Astrocyte (in vitro differentiated cells and primary cell): Measurements from ENCODE around the gene KDSR. TPM values are rescaled to one million over a fixed set of nuclear protein-coding genes. Genes with fewer than 3 reads are reported as not detected.

Source experiments
- DNase-seq: peaks from one replicate; pipeline ENCODE4 v3.0.0-alpha.2; 2010; ENCODE audit warnings: low read depth
- FAIRE-seq: peaks from 2 replicates; lab custom pipeline; 2011; peaks lifted over from hg19 to GRCh38; lab: Jason Lieb, UNC
- H2AFZ ChIP-seq: 2 replicates; pipeline ENCODE4 v1.6.0; 2012; ENCODE audit warnings: low read depth, low read length, inconsistent platforms
- H3K27ac ChIP-seq: 2 replicates; pipeline ENCODE4 v1.5.1; 2011; ENCODE audit warnings: low read depth, low read length, inconsistent platforms
- H3K27me3 ChIP-seq: 2 replicates; pipeline ENCODE4 v1.6.0; 2011; ENCODE audit warnings: low read length, inconsistent platforms; ENCODE audit not compliant: insufficient read depth
- H3K36me3 ChIP-seq: 2 replicates; pipeline ENCODE4 v1.5.1; 2011; ENCODE audit warnings: low read length, inconsistent platforms; ENCODE audit not compliant: insufficient read depth
- H3K4me1 ChIP-seq: 2 replicates; pipeline ENCODE4 v1.5.1; 2011; ENCODE audit warnings: low read length, inconsistent platforms; ENCODE audit not compliant: insufficient read depth
- H3K4me2 ChIP-seq: 2 replicates; pipeline ENCODE4 v1.6.0; 2012; ENCODE audit warnings: low read length, inconsistent platforms
- H3K4me3 ChIP-seq: 2 replicates; pipeline ENCODE4 v1.5.1; 2011; ENCODE audit warnings: low read depth, mild to moderate bottlenecking, low read length, inconsistent platforms; ENCODE audit not compliant: insufficient read depth
- H3K79me2 ChIP-seq: 2 replicates; pipeline ENCODE4 v1.6.0; 2012; ENCODE audit warnings: mild to moderate bottlenecking, low read length, inconsistent platforms; ENCODE audit not compliant: insufficient read depth
- H3K9ac ChIP-seq: 2 replicates; pipeline ENCODE4 v1.6.0; 2012; ENCODE audit warnings: mild to moderate bottlenecking, low read length, inconsistent platforms
- H3K9me3 ChIP-seq: 2 replicates; pipeline ENCODE4 v1.5.1; 2012; ENCODE audit warnings: low read depth, mild to moderate bottlenecking, low read length, inconsistent platforms; ENCODE audit not compliant: insufficient read depth
- H4K20me1 ChIP-seq: 2 replicates; pipeline ENCODE4 v1.6.0; 2012; ENCODE audit warnings: low read length, inconsistent platforms; ENCODE audit not compliant: insufficient read depth
- H3K27ac Mint-ChIP-seq: one replicate; pipeline ENCODE4 v1.8.0; 2021; ENCODE audit warnings: mild to moderate bottlenecking, mixed read lengths; ENCODE audit not compliant: unreplicated experiment
- H3K27me3 Mint-ChIP-seq: one replicate; pipeline ENCODE4 v1.8.0; 2021; ENCODE audit warnings: low read depth, mixed read lengths; ENCODE audit not compliant: unreplicated experiment
- H3K36me3 Mint-ChIP-seq: one replicate; pipeline ENCODE4 v1.8.0; 2021; ENCODE audit warnings: low read depth, mixed read lengths; ENCODE audit not compliant: unreplicated experiment
- H3K4me1 Mint-ChIP-seq: one replicate; pipeline ENCODE4 v1.8.0; 2021; ENCODE audit warnings: low read depth, mixed read lengths; ENCODE audit not compliant: unreplicated experiment
- H3K4me3 Mint-ChIP-seq: one replicate; pipeline ENCODE4 v1.8.0; 2021; ENCODE audit warnings: mild to moderate bottlenecking, moderate library complexity, mixed read lengths; ENCODE audit not compliant: unreplicated experiment
- H3K9me3 Mint-ChIP-seq: one replicate; pipeline ENCODE4 v1.8.0; 2021; ENCODE audit warnings: mild to moderate bottlenecking, mixed read lengths; ENCODE audit not compliant: unreplicated experiment
- EZH2 ChIP-seq: IDR thresholded peaks from 2 replicates; pipeline ENCODE4 v1.6.1; 2012; ENCODE audit warnings: mild to moderate bottlenecking, low read length, inconsistent platforms; ENCODE audit not compliant: insufficient read depth
- total RNA-seq: library from RNA; stranded (reverse); gene quantifications from 2 replicates; pipeline ENCODE4 v1.2.1, GENCODE V29; 2021
- TF ChIP-seq, protein P1 (sequence below): IDR thresholded peaks from 2 replicates; pipeline ENCODE4 v1.5.1; 2011; ENCODE audit warnings: low read depth, mild to moderate bottlenecking, inconsistent platforms, low read length, moderate library complexity; ENCODE audit not compliant: insufficient read depth

Gene KDSR
- total RNA-seq, 1 donor from 2014 or later = 43.7 TPM

DNA sequence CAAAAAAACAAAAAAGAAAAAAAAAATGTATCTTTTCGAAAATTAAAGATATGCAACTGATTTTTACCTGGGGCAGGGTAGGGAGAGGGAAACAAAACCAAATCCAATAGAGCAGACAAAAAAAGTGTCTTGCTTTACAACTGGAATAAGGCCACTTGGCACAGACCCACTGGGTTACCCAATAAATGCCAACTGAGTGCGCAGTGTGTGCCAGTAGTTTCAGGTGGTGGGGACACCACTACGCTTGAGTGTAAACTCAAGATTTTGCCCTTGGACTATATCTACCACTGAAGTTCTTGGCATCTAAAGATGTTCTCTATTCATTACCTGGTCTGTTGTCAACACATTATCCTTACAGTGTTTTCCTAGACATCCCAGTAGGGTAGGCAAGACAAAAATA is 39.0 kb upstream of the KDSR start:
- Histone ChIP-seq H3K36me3 (peaks cover 54% of the 10 kb centered on the region), H3K4me3 (no peak overlapping the region), H3K9ac (no peak overlapping the region), H3K27ac (no peak overlapping the region), H3K4me2 (no peak overlapping the region), H3K27me3 (no peaks in the 10 kb centered on the region), H2AFZ (no peak overlapping the region), H3K79me2 (peaks cover 34% of the 10 kb centered on the region), H4K20me1 (peaks cover 33% of the 10 kb centered on the region), H3K4me1 (peaks cover 6% of the 10 kb centered on the region), H3K9me3 (no peaks in the 10 kb centered on the region)
- FAIRE-seq (no peak), DNase-seq (no peak)
- Mint-ChIP-seq H3K4me3 (no peak overlapping the region), H3K36me3 (peaks cover 11% of the 10 kb centered on the region), H3K9me3 (no peaks in the 10 kb centered on the region), H3K4me1 (peaks cover 4% of the 10 kb centered on the region), H3K27me3 (no peaks in the 10 kb centered on the region), H3K27ac (no peak overlapping the region)
- no peak for TF ChIP-seq EZH2
- TF ChIP-seq, protein P1, sequence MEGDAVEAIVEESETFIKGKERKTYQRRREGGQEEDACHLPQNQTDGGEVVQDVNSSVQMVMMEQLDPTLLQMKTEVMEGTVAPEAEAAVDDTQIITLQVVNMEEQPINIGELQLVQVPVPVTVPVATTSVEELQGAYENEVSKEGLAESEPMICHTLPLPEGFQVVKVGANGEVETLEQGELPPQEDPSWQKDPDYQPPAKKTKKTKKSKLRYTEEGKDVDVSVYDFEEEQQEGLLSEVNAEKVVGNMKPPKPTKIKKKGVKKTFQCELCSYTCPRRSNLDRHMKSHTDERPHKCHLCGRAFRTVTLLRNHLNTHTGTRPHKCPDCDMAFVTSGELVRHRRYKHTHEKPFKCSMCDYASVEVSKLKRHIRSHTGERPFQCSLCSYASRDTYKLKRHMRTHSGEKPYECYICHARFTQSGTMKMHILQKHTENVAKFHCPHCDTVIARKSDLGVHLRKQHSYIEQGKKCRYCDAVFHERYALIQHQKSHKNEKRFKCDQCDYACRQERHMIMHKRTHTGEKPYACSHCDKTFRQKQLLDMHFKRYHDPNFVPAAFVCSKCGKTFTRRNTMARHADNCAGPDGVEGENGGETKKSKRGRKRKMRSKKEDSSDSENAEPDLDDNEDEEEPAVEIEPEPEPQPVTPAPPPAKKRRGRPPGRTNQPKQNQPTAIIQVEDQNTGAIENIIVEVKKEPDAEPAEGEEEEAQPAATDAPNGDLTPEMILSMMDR = no peak

DNA sequence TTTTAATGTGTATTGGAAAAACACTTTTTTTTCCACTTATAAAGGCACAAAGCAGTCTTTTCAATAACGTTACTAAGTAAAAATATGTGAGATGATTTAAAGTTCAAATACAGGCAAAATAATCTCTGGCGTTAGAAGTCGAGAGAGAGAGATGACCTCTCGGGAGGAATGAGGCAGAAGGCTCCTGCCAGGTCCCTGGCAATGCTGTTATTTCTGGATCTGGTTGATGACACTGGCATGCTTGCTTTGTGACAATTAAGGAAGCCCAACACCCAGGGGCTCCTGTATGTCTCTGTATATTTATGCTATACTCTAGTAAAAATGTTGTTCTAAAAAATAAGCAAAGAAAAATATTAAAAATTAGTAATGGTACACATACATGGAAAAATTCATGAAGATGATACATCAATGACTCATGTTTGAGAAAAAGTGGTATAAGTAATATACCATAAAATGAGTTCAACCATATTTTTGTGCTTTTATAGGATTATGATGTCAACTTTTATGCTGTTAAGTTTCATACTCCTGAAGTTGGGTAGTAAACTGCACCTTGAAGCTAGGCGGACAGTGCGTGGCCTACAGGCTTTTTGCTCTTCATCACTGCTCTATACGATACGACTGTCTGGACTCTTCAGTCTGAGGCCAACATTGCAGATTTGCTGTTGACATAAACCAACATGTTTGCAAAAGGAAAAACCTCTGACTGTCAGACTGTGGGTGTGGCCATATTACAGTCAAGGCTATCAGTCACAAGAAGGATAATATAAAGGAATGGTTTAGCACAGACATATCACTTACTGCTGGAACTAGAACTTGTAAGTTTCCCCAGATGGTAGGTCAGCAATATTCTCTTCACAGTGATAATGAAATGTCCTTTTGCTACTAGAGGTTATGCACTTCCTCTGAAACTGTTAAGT is 35.5 kb upstream of the KDSR start:
- TF ChIP-seq EZH2 = no peak
- TF ChIP-seq, protein P1 = no peak
- Mint-ChIP-seq H3K9me3 (no peaks in the 10 kb centered on the region), H3K27ac (no peak overlapping the region), H3K36me3 (peaks cover 8% of the 10 kb centered on the region), H3K4me1 (no peaks in the 10 kb centered on the region), H3K4me3 (no peak overlapping the region), H3K27me3 (no peaks in the 10 kb centered on the region)
- Histone ChIP-seq H3K27ac (no peak overlapping the region), H4K20me1 (peaks cover 10% of the 10 kb centered on the region), H3K9me3 (no peaks in the 10 kb centered on the region), H3K9ac (no peak overlapping the region), H3K36me3 (peaks cover 59% of the 10 kb centered on the region), H2AFZ (no peak overlapping the region), H3K79me2 (peaks cover 11% of the 10 kb centered on the region), H3K4me1 (no peaks in the 10 kb centered on the region), H3K27me3 (no peaks in the 10 kb centered on the region), H3K4me3 (no peak overlapping the region), H3K4me2 (no peak overlapping the region)
- DNase-seq = no peak
- FAIRE-seq = no peak

DNA sequence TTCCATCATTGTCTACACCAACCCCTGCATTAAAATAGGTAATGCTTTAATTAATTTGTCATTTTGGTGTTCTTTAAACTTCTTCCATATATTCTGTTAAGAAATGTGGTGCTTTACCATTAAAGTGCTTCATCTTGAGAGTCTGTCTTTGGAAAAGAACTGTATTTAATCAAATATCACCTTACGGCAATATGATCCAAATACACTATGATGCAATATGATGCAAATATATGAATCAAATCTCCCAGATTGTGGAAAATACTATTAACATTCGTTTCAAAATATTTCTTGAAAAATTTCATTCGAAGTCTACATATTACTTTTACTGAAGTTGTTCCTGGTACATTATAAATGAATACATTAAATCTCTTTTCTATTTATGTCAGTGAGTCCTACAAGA is 32.3 kb upstream of the KDSR start:
- H3K27me3 ChIP-seq = no peaks in the 10 kb centered on the region
- no peak overlapping the region for H3K9ac ChIP-seq
- DNase-seq (no peak), FAIRE-seq (no peak)
- H3K27ac Mint-ChIP-seq = no peak overlapping the region
- H3K27me3 Mint-ChIP-seq = no peaks in the 10 kb centered on the region
- TF ChIP-seq EZH2 = no peak
- TF ChIP-seq, protein P1 = no peak
- no peaks in the 10 kb centered on the region for H3K9me3 Mint-ChIP-seq
- no peaks in the 10 kb centered on the region for H3K9me3 ChIP-seq
- H3K36me3 ChIP-seq = peaks cover 58% of the 10 kb centered on the region
- H3K4me1 ChIP-seq = no peaks in the 10 kb centered on the region
- peaks cover 11% of the 10 kb centered on the region for H3K36me3 Mint-ChIP-seq
- H3K4me1 Mint-ChIP-seq = no peaks in the 10 kb centered on the region
- peaks cover 3% of the 10 kb centered on the region for H4K20me1 ChIP-seq
- H3K27ac ChIP-seq = no peak overlapping the region
- H2AFZ ChIP-seq = no peak overlapping the region
- peaks cover 2% of the 10 kb centered on the region for H3K79me2 ChIP-seq
- H3K4me2 ChIP-seq = no peak overlapping the region
- H3K4me3 ChIP-seq = no peak overlapping the region
- H3K4me3 Mint-ChIP-seq = no peak overlapping the region
